Natural killer cell (primary cell): ENCODE measurements around the gene MYO1C. TPM values are rescaled to one million over a fixed set of nuclear protein-coding genes. Genes with fewer than 3 reads are reported as not detected.
"Not testable (repeated sequence)": the region's sequence is repeated elsewhere in the genome, so short reads cannot be mapped to it uniquely, and the experiment has no call there.

Source experiments
- ATAC-seq, 3 donors: fragments of 150-1000 bp in 2 of 3; fragments of 200-7000 bp in 1 of 3; cut with Tn5 transposase; 1 replicate in 1 of 3; 2 replicates in 2 of 3; pipeline ENCODE4 v1.10.0; 2021; ENCODE audit warnings: mild to moderate bottlenecking in 2 of 3, moderate library complexity in 2 of 3
- DNase-seq, 2 donors: peaks; one replicate each; pipeline versions ENCODE4 v3.0.0 to v3.0.0-alpha.2; 2013 to 2021; ENCODE audit warnings: mixed read lengths in 1 of 2
- H3K27ac ChIP-seq: one replicate; pipeline ENCODE4 v1.5.1; 2013; ENCODE audit warnings: mild to moderate bottlenecking, low read length
- H3K27me3 ChIP-seq: one replicate; pipeline ENCODE4 v1.6.1; 2013; ENCODE audit warnings: low read length; ENCODE audit not compliant: control insufficient read depth, insufficient read depth
- H3K36me3 ChIP-seq: one replicate; pipeline ENCODE4 v1.6.1; 2013; ENCODE audit warnings: low read length; ENCODE audit not compliant: control insufficient read depth, insufficient read depth
- H3K4me1 ChIP-seq: one replicate; pipeline ENCODE4 v1.6.1; 2013; ENCODE audit warnings: low read length; ENCODE audit not compliant: control insufficient read depth, insufficient read depth
- H3K4me3 ChIP-seq: one replicate; pipeline ENCODE4 v1.5.1; 2013; ENCODE audit warnings: low read length
- H3K9me3 ChIP-seq: one replicate; pipeline ENCODE4 v1.6.1; 2013; ENCODE audit warnings: low read length; ENCODE audit not compliant: control insufficient read depth, insufficient read depth
- H3K27ac Mint-ChIP-seq, 2 donors: one replicate each; pipeline ENCODE4 v1.8.0; 2022; ENCODE audit warnings: mild to moderate bottlenecking in 2 of 2, mixed read lengths in 2 of 2, moderate library complexity in 1 of 2
- H3K27me3 Mint-ChIP-seq, 2 donors: one replicate each; pipeline ENCODE4 v1.8.0; 2022; ENCODE audit warnings: low read depth in 2 of 2, mixed read lengths in 2 of 2
- H3K36me3 Mint-ChIP-seq: one replicate; pipeline ENCODE4 v1.8.0; 2022; ENCODE audit warnings: mixed read lengths
- H3K4me1 Mint-ChIP-seq, 2 donors: one replicate each; pipeline ENCODE4 v1.8.0; 2022; ENCODE audit warnings: mixed read lengths in 2 of 2
- H3K4me3 Mint-ChIP-seq: one replicate; pipeline ENCODE4 v1.8.0; 2022; ENCODE audit warnings: mild to moderate bottlenecking, moderate library complexity, mixed read lengths
- H3K9me3 Mint-ChIP-seq, 2 donors: one replicate each; pipeline ENCODE4 v1.8.0; 2022; ENCODE audit warnings: mixed read lengths in 2 of 2
- CTCF ChIP-seq: fragments of 200-600 bp; IDR thresholded peaks from one replicate; pipeline ENCODE4 v1.8.0; 2022; ENCODE audit warnings: antibody characterized with exemption
- WGBS: methylation state at CpG from one replicate; pipeline ENCODE4 v1.1.7; 2013; ENCODE audit warnings: missing lambda C conversion rate; ENCODE audit not compliant: insufficient coverage; 5-methylcytosine and 5-hydroxymethylcytosine counted together
- intact Hi-C: fragments of 100-400 bp; cut with micrococcal nuclease; formaldehyde crosslinking; loops from one replicate; pipeline ENCODE4 v1.14.2; 2022
- total RNA-seq, 4 donors: library from RNA; stranded (reverse); fragments of 120-200 nt in 1 of 4; gene quantifications; one replicate each; pipeline versions ENCODE4 v1.2.3 to v1.2.4, GENCODE V29; 2013 to 2022

Gene MYO1C
- total RNA-seq, 3 donors from 2014 or later (not counting 1 experiment from before 2014, with no cell fraction given): 4.0 to 39.6 (median 24.0) TPM

- Histone ChIP-seq H3K36me3 (no peaks in the 10 kb centered on the region), H3K27ac (no peak overlapping the region), H3K27me3 (no peaks in the 10 kb centered on the region), H3K4me3 (no peak overlapping the region), H3K4me1 (peaks cover 17% of the 10 kb centered on the region), H3K9me3 (no peaks in the 10 kb centered on the region)
- Mint-ChIP-seq H3K9me3 (no peaks in the 10 kb centered on the region), H3K36me3 (no peaks in the 10 kb centered on the region), H3K27me3 (no peaks in the 10 kb centered on the region), H3K4me3 (no peak overlapping the region), H3K4me1 (peaks cover 25 to 38% of the 10 kb centered on the region in 2 donors), H3K27ac (peak overlapping the region in 1 of 2 donors; percentile 44)
- intact Hi-C loops: no loop called here
- no peak for TF ChIP-seq CTCF
- no peak for DNase-seq
- ATAC-seq: no peak
- WGBS: 97% methylated on average over 10 of the region's 12 CpGs
Observed at GRCh38 chr17:1446201-1446600, 46.3 kb downstream of the MYO1C start.

- DNase-seq, H3K9me3 Mint-ChIP-seq, H3K27ac ChIP-seq, ATAC-seq, H3K36me3 Mint-ChIP-seq, H3K4me3 ChIP-seq, H3K27me3 ChIP-seq, H3K4me3 Mint-ChIP-seq, H3K9me3 ChIP-seq, intact Hi-C loops, H3K27me3 Mint-ChIP-seq, H3K36me3 ChIP-seq: not testable (repeated sequence)
- peak overlapping the region in 1 of 2 donors; percentile 44 for H3K27ac Mint-ChIP-seq
- H3K4me1 ChIP-seq: peaks cover 17% of the 10 kb centered on the region
- H3K4me1 Mint-ChIP-seq: peaks cover 25 to 38% of the 10 kb centered on the region in 2 donors
- WGBS: 96% methylated on average over 4 of the region's 4 CpGs
Observed at GRCh38 chr17:1445695-1446094, 46.8 kb downstream of the MYO1C start.

- H3K27me3 Mint-ChIP-seq, DNase-seq, H3K27me3 ChIP-seq, H3K36me3 Mint-ChIP-seq, H3K27ac Mint-ChIP-seq, intact Hi-C loops, H3K9me3 Mint-ChIP-seq, H3K4me3 Mint-ChIP-seq, H3K9me3 ChIP-seq, ATAC-seq, H3K27ac ChIP-seq, H3K4me3 ChIP-seq, H3K36me3 ChIP-seq, H3K4me1 ChIP-seq: not testable (repeated sequence)
- peaks cover 20 to 32% of the 10 kb centered on the region in 2 donors for H3K4me1 Mint-ChIP-seq
- 98% methylated on average over 6 of the region's 6 CpGs for WGBS
Observed at GRCh38 chr17:1442721-1443120, 49.8 kb downstream of the MYO1C start.

GRCh38 chr17:1442187-1442586 is 50.3 kb downstream of the MYO1C start:
- Mint-ChIP-seq H3K9me3 (no peaks in the 10 kb centered on the region), H3K36me3 (no peaks in the 10 kb centered on the region), H3K4me3 (no peak overlapping the region), H3K27ac (no peak overlapping the region), H3K27me3 (no peaks in the 10 kb centered on the region), H3K4me1 (peaks cover 18 to 26% of the 10 kb centered on the region in 2 donors)
- ATAC-seq: no peak
- 100% methylated on average over 3 of the region's 4 CpGs for WGBS
- Histone ChIP-seq H3K4me3 (no peak overlapping the region), H3K27ac (no peak overlapping the region), H3K4me1 (peaks cover 4% of the 10 kb centered on the region), H3K27me3 (no peaks in the 10 kb centered on the region), H3K36me3 (peaks cover 3% of the 10 kb centered on the region), H3K9me3 (no peaks in the 10 kb centered on the region)
- no peak for DNase-seq
- intact Hi-C loops: no loop called here
- no peak for TF ChIP-seq CTCF
